Frontal cortex (tissue), 4 donors: ENCODE results near the gene MUL1. TPM values are rescaled to one million over a fixed set of nuclear protein-coding genes. Genes with fewer than 3 reads are reported as not detected.

ENCODE experiments used
- DNase-seq, 2 donors: peaks; one replicate each; pipeline ENCODE4 v3.0.0; 2012; ENCODE audit warnings: low spot score in 2 of 2
- FAIRE-seq: peaks from 2 replicates; lab custom pipeline; 2012; peaks lifted over from hg19 to GRCh38; lab: Jason Lieb, UNC
- total RNA-seq: library from RNA; depleted of rRNA; stranded (reverse); fragments of >200 nt; gene quantifications from one replicate; pipeline ENCODE4 v1.2.3, GENCODE V29; 2014
- donor health status: control.
- donor health status: control.
- donor health status: control.

MUL1 gene
- total RNA-seq, 1 donor from 2014 or later, result 17.5 TPM

GRCh38 chr1:20473894-20474293 is 34.1 kb downstream of the MUL1 start:
- DNase-seq (no peak), FAIRE-seq (no peak)

- DNase-seq (no peak), FAIRE-seq (no peak)
Observed at GRCh38 chr1:20472860-20473711, 34.9 kb downstream of the MUL1 start.

GRCh38 chr1:20472121-20472520 is 35.8 kb downstream of the MUL1 start:
- FAIRE-seq, result no peak
- no peak for DNase-seq

GRCh38 chr1:20470194-20470593 is 37.8 kb downstream of the MUL1 start:
- DNase-seq (no peak), FAIRE-seq (no peak)

GRCh38 chr1:20469406-20470076 is 38.4 kb downstream of the MUL1 start:
- FAIRE-seq (no peak), DNase-seq (no peak)

- FAIRE-seq, result no peak
- no peak for DNase-seq
Observed at GRCh38 chr1:20466273-20466672, 41.7 kb downstream of the MUL1 start.

GRCh38 chr1:20465187-20465586 is 42.8 kb downstream of the MUL1 start:
- FAIRE-seq, result no peak

GRCh38 chr1:20463502-20463901 is 44.4 kb downstream of the MUL1 start:
- FAIRE-seq, result no peak

More at GRCh38 chr1:20465187-20465586, 42.8 kb downstream of the MUL1 start:
- DNase-seq, result no peak

GRCh38 chr1:20462397-20462796 is 45.6 kb downstream of the MUL1 start:
- DNase-seq, result no peak
- FAIRE-seq, result no peak

More at GRCh38 chr1:20463502-20463901, 44.4 kb downstream of the MUL1 start:
- DNase-seq, result no peak

- FAIRE-seq, result no peak
- no peak for DNase-seq
Observed at GRCh38 chr1:20458717-20459116, 49.2 kb downstream of the MUL1 start.

- FAIRE-seq (no peak), DNase-seq (no peak)
Observed at GRCh38 chr1:20454004-20454403, 53.9 kb downstream of the MUL1 start.

- no peak for FAIRE-seq
- no peak for DNase-seq
Observed at GRCh38 chr1:20449735-20450311, 58.1 kb downstream of the MUL1 start.

Other genes with a start within 250 kb of the MUL1 start
- gene VWA5B1, start 217.3 kb downstream of the MUL1 start, total RNA-seq, result under 0.01 TPM
- gene CAMK2N1, start 21.9 kb downstream of the MUL1 start, total RNA-seq, result 109 TPM
- 0.82 TPM for gene FAM43B, start 44.4 kb upstream of the MUL1 start, total RNA-seq
- gene CDA, start 80.9 kb upstream of the MUL1 start, total RNA-seq, result not detected
- 119 TPM for gene PINK1, start 125.3 kb upstream of the MUL1 start, total RNA-seq
- gene DDOST, start 153.2 kb upstream of the MUL1 start, total RNA-seq, result 110 TPM
- 10.2 TPM for gene KIF17, start 209.9 kb upstream of the MUL1 start, total RNA-seq
- 1.6 TPM for gene SH2D5, start 224.6 kb upstream of the MUL1 start, total RNA-seq